Glomerular endothelial cell (primary cell): Measurements from ENCODE around the gene SPG11. TPM values are rescaled to one million over a fixed set of nuclear protein-coding genes. Genes with fewer than 3 reads are reported as not detected.
"Not testable (repeated sequence)": the region's sequence is repeated elsewhere in the genome, so short reads cannot be mapped to it uniquely, and the experiment has no call there.

Experiments used
- DNase-seq: peaks from one replicate; pipeline ENCODE4 v3.0.0-alpha.2; 2011; ENCODE audit warnings: low read depth, low spot score; ENCODE audit errors: extremely low read depth
- total RNA-seq: library from RNA; depleted of rRNA; stranded (reverse); fragments of >200 nt; gene quantifications from 2 replicates; pipeline ENCODE4 v1.2.3, GENCODE V29; 2015

Gene SPG11
- total RNA-seq, result 36.3 and 43.3 TPM in 2 replicates

- DNase-seq, result peak; percentile 88
These were observed at the start of gene SPG11 for GRCh38 chr15:44663410-44664308. Gene SPG11 (minus strand): TSS chr15:44663662. CDS start chr15:44663647, 15 bp downstream.

GRCh38 chr15:44712346-44713005 lies 49.0 kb upstream of the SPG11 start:
- DNase-seq, result peak; percentile 41

GRCh38 chr15:44711743-44712345 lies 48.4 kb upstream of the SPG11 start:
- DNase-seq, result no peak

GRCh38 chr15:44711096-44711742 lies 47.8 kb upstream of the SPG11 start, which contains the start of the genes B2M and PATL2:
Gene B2M (plus strand): TSS chr15:44711517. CDS start chr15:44711547, 30 bp downstream.
Gene PATL2 (minus strand): TSS chr15:44711323. CDS start chr15:44676490, 34,833 bp downstream.
- peak; percentile 93 for DNase-seq

GRCh38 chr15:44710236-44711095 lies 47.0 kb upstream of the SPG11 start:
- no peak for DNase-seq

GRCh38 chr15:44706946-44707636 lies 43.6 kb upstream of the SPG11 start:
- DNase-seq, result no peak

- no peak for DNase-seq
These were observed 42.9 kb upstream of the SPG11 start for GRCh38 chr15:44706401-44706800.

- no peak for DNase-seq
These were observed 42.5 kb upstream of the SPG11 start for GRCh38 chr15:44705986-44706385.

- DNase-seq, result not testable (repeated sequence)
These were observed 37.2 kb upstream of the SPG11 start for GRCh38 chr15:44700676-44701075.

- no peak for DNase-seq
These were observed 35.2 kb upstream of the SPG11 start for GRCh38 chr15:44698641-44699040.

- DNase-seq, result no peak
These were observed 33.6 kb upstream of the SPG11 start for GRCh38 chr15:44697014-44697413.

- DNase-seq, result no peak
These were observed 31.8 kb upstream of the SPG11 start for GRCh38 chr15:44695294-44695693.

GRCh38 chr15:44694416-44694815 lies 31.0 kb upstream of the SPG11 start:
- no peak for DNase-seq

GRCh38 chr15:44692659-44693058 lies 29.2 kb upstream of the SPG11 start:
- no peak for DNase-seq

GRCh38 chr15:44690245-44690644 lies 26.8 kb upstream of the SPG11 start:
- DNase-seq, result not testable (repeated sequence)

- not testable (repeated sequence) for DNase-seq
These were observed 25.9 kb upstream of the SPG11 start for GRCh38 chr15:44689318-44689717.

- DNase-seq, result not testable (repeated sequence)
These were observed 19.6 kb upstream of the SPG11 start for GRCh38 chr15:44682809-44683682.

GRCh38 chr15:44682211-44682610 lies 18.7 kb upstream of the SPG11 start:
- no peak for DNase-seq
